GM23338 (cell line): Measurements from ENCODE around the gene DLST. TPM values are rescaled to one million over a fixed set of nuclear protein-coding genes. Genes with fewer than 3 reads are reported as not detected.

ENCODE experiments used
- ATAC-seq: fragments of 200-7000 bp; cut with Tn5 transposase; 3 replicates; pipeline ENCODE4 v1.9.1; 2020
- DNase-seq: peaks from one replicate; pipeline ENCODE4 v3.0.0-alpha.2; 2015; ENCODE audit warnings: low spot score
- H2AFZ ChIP-seq: fragments of 200-600 bp; sonication (generic); 2 replicates; pipeline ENCODE4 v1.8.0; 2016; ENCODE audit warnings: antibody characterized with exemption, mild to moderate bottlenecking, moderate library complexity
- H3F3A ChIP-seq: fragments of 200-600 bp; sonication (generic); replicated peaks from 2 replicates; pipeline ENCODE4 v1.8.0; 2017; ENCODE audit warnings: antibody characterized with exemption, mixed run types, low read depth
- H3K27ac ChIP-seq: fragments of 200-600 bp; sonication (generic); 2 replicates; pipeline ENCODE4 v1.6.1; 2016; ENCODE audit warnings: low read depth
- H3K27me3 ChIP-seq: fragments of 200-600 bp; sonication (generic); 2 replicates; pipeline ENCODE4 v1.8.0; 2016; ENCODE audit warnings: mild to moderate bottlenecking, mixed run types, moderate library complexity; ENCODE audit not compliant: insufficient read depth
- H3K36me3 ChIP-seq: fragments of 200-600 bp; sonication (generic); 2 replicates; pipeline ENCODE4 v1.8.0; 2016; ENCODE audit warnings: mild to moderate bottlenecking; ENCODE audit not compliant: insufficient read depth
- H3K4me1 ChIP-seq: fragments of 200-600 bp; sonication (generic); 2 replicates; pipeline ENCODE4 v1.8.0; 2016; ENCODE audit warnings: mild to moderate bottlenecking, moderate library complexity; ENCODE audit not compliant: insufficient read depth
- H3K4me2 ChIP-seq: fragments of 200-600 bp; sonication (generic); 2 replicates; pipeline ENCODE4 v1.7.1; 2017; ENCODE audit warnings: mixed run types
- H3K4me3 ChIP-seq: fragments of 200-600 bp; sonication (generic); 2 replicates; pipeline ENCODE4 v1.6.1; 2016; ENCODE audit warnings: mixed run types
- H3K79me2 ChIP-seq: fragments of 200-600 bp; sonication (generic); replicated peaks from 2 replicates; pipeline ENCODE4 v1.8.0; 2017; ENCODE audit warnings: mild to moderate bottlenecking; ENCODE audit not compliant: insufficient read depth
- H3K9me2 ChIP-seq: fragments of 200-600 bp; sonication (generic); 2 replicates; pipeline ENCODE4 v1.8.0; 2017; ENCODE audit not compliant: insufficient read depth
- H4K20me1 ChIP-seq: fragments of 200-600 bp; sonication (generic); replicated peaks from 2 replicates; pipeline ENCODE4 v1.8.0; 2017; ENCODE audit warnings: mild to moderate bottlenecking; ENCODE audit not compliant: insufficient read depth
- H3K27ac Mint-ChIP-seq: 2 replicates; pipeline ENCODE4 v1.8.0; 2020; ENCODE audit warnings: inconsistent platforms, mild to moderate bottlenecking, moderate library complexity, mixed read lengths
- H3K27me3 Mint-ChIP-seq: 3 replicates; pipeline ENCODE4 v1.8.0; 2022; ENCODE audit warnings: low read depth, mild to moderate bottlenecking, moderate library complexity, mixed read lengths, inconsistent platforms; ENCODE audit not compliant: insufficient read depth, poor library complexity
- H3K36me3 Mint-ChIP-seq: 3 replicates; pipeline ENCODE4 v1.8.0; 2021; ENCODE audit warnings: low read depth, mild to moderate bottlenecking, inconsistent platforms, moderate library complexity, mixed read lengths
- H3K4me1 Mint-ChIP-seq: 3 replicates; pipeline ENCODE4 v1.8.0; 2020; ENCODE audit warnings: mild to moderate bottlenecking, inconsistent platforms, mixed read lengths
- H3K4me3 Mint-ChIP-seq: 3 replicates; pipeline ENCODE4 v1.8.0; 2021; ENCODE audit warnings: moderate library complexity, mild to moderate bottlenecking, inconsistent platforms, mixed read lengths
- H3K9me3 Mint-ChIP-seq: 3 replicates; pipeline ENCODE4 v1.8.0; 2020; ENCODE audit warnings: moderate library complexity, mild to moderate bottlenecking, inconsistent platforms, mixed read lengths
- CTCF ChIP-seq, 2 experiments: fragments of 200-600 bp in 1 of 2; sonication (generic) in 1 of 2; conservative IDR thresholded peaks; 2 replicates each; pipeline versions ENCODE4 v1.5.1 to v1.6.1; 2016 to 2017; ENCODE audit warnings: antibody characterized with exemption in 2 of 2, low read depth in 2 of 2, mild to moderate bottlenecking in 2 of 2, moderate library complexity in 1 of 2
- ETS1 ChIP-seq: IDR thresholded peaks from 2 replicates; pipeline ENCODE4 v1.6.1; 2016; ENCODE audit warnings: antibody characterized with exemption
- EZH2 ChIP-seq: fragments of 200-600 bp; sonication (generic); IDR thresholded peaks from one replicate; pipeline ENCODE4 v1.8.0; 2017; ENCODE audit warnings: antibody characterized with exemption, mild to moderate bottlenecking, low read depth; ENCODE audit not compliant: unreplicated experiment
- JUNB ChIP-seq: IDR thresholded peaks from one replicate; pipeline ENCODE4 v1.6.1; 2016; ENCODE audit warnings: antibody characterized with exemption; ENCODE audit not compliant: unreplicated experiment
- POLR2AphosphoS5 ChIP-seq: IDR thresholded peaks from 2 replicates; pipeline ENCODE4 v1.6.1; 2016; ENCODE audit warnings: antibody characterized with exemption, low read depth
- REST ChIP-seq: IDR thresholded peaks from one replicate; pipeline ENCODE4 v1.6.1; 2018; ENCODE audit warnings: antibody characterized with exemption; ENCODE audit not compliant: unreplicated experiment
- ZNF331 ChIP-seq: fragments of 250-450 bp; sonication (Bioruptor Pico); IDR thresholded peaks from 2 replicates; pipeline ENCODE4 v1.5.0; 2020; ENCODE audit warnings: low read depth, mild to moderate bottlenecking, moderate library complexity
- ZNF462 ChIP-seq: fragments of 250-450 bp; sonication (Bioruptor Pico); IDR thresholded peaks from 2 replicates; pipeline ENCODE4 v1.5.0; 2020; ENCODE audit warnings: mild to moderate bottlenecking, moderate library complexity
- polyA plus RNA-seq: library from polyadenylated mRNA; unstranded; fragments of >200 nt; fragmentation: Nextera tagmentation; extraction: Ambion mirVana; gene quantifications from 2 replicates; pipeline ENCODE4 v1.2.1, GENCODE V29; 2016
- total RNA-seq: library from RNA; depleted of rRNA; stranded (reverse); fragments of >200 nt; shearing (Covaris generic); gene quantifications from 2 replicates; pipeline ENCODE4 v1.2.3, GENCODE V29; 2014

DLST gene
- total and polyA plus RNA-seq, 2 experiments from 2014 or later: 11.2 to 106 TPM

GRCh38 chr14:74934476-74935359 is 53.0 kb downstream of the DLST start:
- no peak overlapping the region for H3K27ac ChIP-seq
- no peaks in the 10 kb centered on the region for H3K9me3 Mint-ChIP-seq
- H3K27ac Mint-ChIP-seq: no peak overlapping the region
- H4K20me1 ChIP-seq: no peaks in the 10 kb centered on the region
- peak overlapping the region; percentile 95 for H2AFZ ChIP-seq
- no peak overlapping the region for H3K4me3 ChIP-seq
- H3K36me3 ChIP-seq: no peaks in the 10 kb centered on the region
- no peak for TF ChIP-seq ZNF331 (CRISPR knock-in tag)
- no peak overlapping the region for H3K4me2 ChIP-seq
- H3K27me3 Mint-ChIP-seq: peaks cover 3% of the 10 kb centered on the region
- H3K36me3 Mint-ChIP-seq: no peaks in the 10 kb centered on the region
- no peaks in the 10 kb centered on the region for H3F3A ChIP-seq
- no peaks in the 10 kb centered on the region for H3K79me2 ChIP-seq
- no peaks in the 10 kb centered on the region for H3K9me2 ChIP-seq
- ATAC-seq (peak; percentile 68), DNase-seq (peak; percentile 30)
- no peak overlapping the region for H3K4me3 Mint-ChIP-seq
- no peaks in the 10 kb centered on the region; the same call in 2 of the 3 replicates for H3K4me1 Mint-ChIP-seq
- H3K4me1 ChIP-seq: no peaks in the 10 kb centered on the region
- no peaks in the 10 kb centered on the region for H3K27me3 ChIP-seq

- Histone ChIP-seq H3K27me3 (no peaks in the 10 kb centered on the region), H3F3A (no peaks in the 10 kb centered on the region), H3K4me2 (no peak overlapping the region), H3K4me1 (no peaks in the 10 kb centered on the region), H3K36me3 (no peaks in the 10 kb centered on the region), H3K79me2 (no peaks in the 10 kb centered on the region), H3K4me3 (no peak overlapping the region), H4K20me1 (no peaks in the 10 kb centered on the region), H3K9me2 (no peaks in the 10 kb centered on the region), H2AFZ (peak overlapping the region; percentile 95; the same call in 1 of the 2 replicates), H3K27ac (no peak overlapping the region)
- DNase-seq (no peak), ATAC-seq (peak; percentile 16; the same call in 2 of the 3 replicates)
- no peaks in the 10 kb centered on the region for H3K9me3 Mint-ChIP-seq
- no peak overlapping the region for H3K4me3 Mint-ChIP-seq
- H3K4me1 Mint-ChIP-seq: no peaks in the 10 kb centered on the region; the same call in 2 of the 3 replicates
- no peak overlapping the region for H3K27ac Mint-ChIP-seq
- H3K36me3 Mint-ChIP-seq: no peaks in the 10 kb centered on the region
- peaks cover 3% of the 10 kb centered on the region for H3K27me3 Mint-ChIP-seq
- TF ChIP-seq POLR2AphosphoS5 (no peak), JUNB (no peak), REST (no peak), ETS1 (no peak), ZNF462 (CRISPR knock-in tag) (no peak), CTCF (conservative IDR thresholded peaks at IDR 0.05; ENCODE audit: low read depth in 2 of 2) (no peak), EZH2 (no peak)
Observed at GRCh38 chr14:74935360-74935680, 53.6 kb downstream of the DLST start.
